H1 (cell line): Measurements from ENCODE around the gene NFYB. TPM values are rescaled to one million over a fixed set of nuclear protein-coding genes. Genes with fewer than 3 reads are reported as not detected.

Source experiments
- CTCF ChIA-PET: fragments of 300-600 bp; sonication (Branson Sonifier 250); formaldehyde crosslinking; loops from one replicate; lab custom pipeline; 2021; ENCODE audit not compliant: partially characterized antibody; lab: Charles Lee
- POLR2A ChIA-PET: fragments of 300-600 bp; sonication (Branson Sonifier 250); formaldehyde crosslinking; loops from one replicate; lab custom pipeline; 2021; ENCODE audit warnings: inconsistent platforms; ENCODE audit not compliant: partially characterized antibody; lab: Charles Lee
- DNase-seq, 2 experiments: peaks; one replicate each; pipeline versions ENCODE4 v3.0.0 to v3.0.0-alpha.2; 2010 to 2022; ENCODE audit warnings: low spot score in 2 of 2, low read depth in 1 of 2, mixed read lengths in 1 of 2
- FAIRE-seq: peaks from 2 replicates; lab custom pipeline; 2011; peaks lifted over from hg19 to GRCh38; lab: Jason Lieb, UNC
- H2AFZ ChIP-seq: 2 replicates; pipeline ENCODE4 v1.8.1; 2012; ENCODE audit warnings: low read length, inconsistent platforms
- H2AK5ac ChIP-seq: 2 replicates; pipeline ENCODE4 v1.6.1; 2013; ENCODE audit warnings: low read depth, low read length
- H2BK120ac ChIP-seq: replicated peaks from 2 replicates; pipeline ENCODE3; 2013; ENCODE audit warnings: low read depth, low read length, inconsistent platforms
- H2BK12ac ChIP-seq: 2 replicates; pipeline ENCODE4 v1.6.1; 2013; ENCODE audit warnings: low read depth, low read length
- H2BK15ac ChIP-seq: 2 replicates; pipeline ENCODE4 v1.6.1; 2013; ENCODE audit warnings: low read length
- H2BK20ac ChIP-seq: 2 replicates; pipeline ENCODE4 v1.6.1; 2013; ENCODE audit warnings: low read length
- H2BK5ac ChIP-seq: 2 replicates; pipeline ENCODE4 v1.6.1; 2013; ENCODE audit warnings: low read depth, low read length
- H3K14ac ChIP-seq: 2 replicates; pipeline ENCODE4 v1.6.1; 2013; ENCODE audit warnings: inconsistent platforms; ENCODE audit not compliant: insufficient read length
- H3K18ac ChIP-seq: 2 replicates; pipeline ENCODE4 v1.6.1; 2013; ENCODE audit warnings: low read length; ENCODE audit errors: extremely low read depth
- H3K23ac ChIP-seq: 2 replicates; pipeline ENCODE4 v1.6.1; 2013; ENCODE audit warnings: inconsistent platforms; ENCODE audit not compliant: insufficient read length
- H3K23me2 ChIP-seq: 2 replicates; pipeline ENCODE4 v1.6.1; 2013; ENCODE audit warnings: low read depth, low read length
- H3K27ac ChIP-seq: 2 replicates; pipeline ENCODE4 v1.6.1; 2011; ENCODE audit warnings: low read depth, low read length, inconsistent platforms
- H3K27me3 ChIP-seq, 4 experiments: replicated peaks in 1 of 4; 1 replicate in 1 of 4; 2 replicates in 3 of 4; pipeline versions ENCODE4 v1.6.1 to v1.8.1; 2011 to 2013; ENCODE audit warnings: low read length in 3 of 4, mild to moderate bottlenecking in 3 of 4, inconsistent platforms in 2 of 4, mixed read lengths in 2 of 4, moderate library complexity in 1 of 4; ENCODE audit not compliant: control insufficient read depth in 3 of 4, insufficient read depth in 3 of 4; ENCODE audit errors: extremely low read depth in 1 of 4
- H3K36me3 ChIP-seq, 4 experiments: 2 replicates each; pipeline versions ENCODE4 v1.6.1 to v1.8.1; 2011 to 2013; ENCODE audit warnings: mild to moderate bottlenecking in 4 of 4, low read length in 3 of 4, moderate library complexity in 2 of 4, control low read depth in 1 of 4, inconsistent platforms in 1 of 4; ENCODE audit not compliant: insufficient read depth in 4 of 4, control insufficient read depth in 2 of 4
- H3K4ac ChIP-seq: replicated peaks from 2 replicates; pipeline ENCODE3; 2013; ENCODE audit warnings: low read length, low read depth, mixed read lengths, inconsistent platforms; ENCODE audit not compliant: insufficient read length
- H3K4me1 ChIP-seq, 4 experiments: replicated peaks in 1 of 4; 1 replicate in 1 of 4; 2 replicates in 3 of 4; pipeline versions ENCODE4 v1.6.1 to v1.8.1; 2011 to 2013; ENCODE audit warnings: low read length in 3 of 4, inconsistent platforms in 2 of 4, mixed read lengths in 1 of 4; ENCODE audit not compliant: insufficient read depth in 4 of 4, control insufficient read depth in 3 of 4
- H3K4me2 ChIP-seq, 2 experiments: 2 replicates each; pipeline versions ENCODE4 v1.6.1 to v1.8.1; 2011 to 2013; ENCODE audit warnings: low read depth in 2 of 2, low read length in 2 of 2, control low read depth in 1 of 2, inconsistent platforms in 1 of 2, mild to moderate bottlenecking in 1 of 2; ENCODE audit not compliant: insufficient read depth in 1 of 2
- H3K4me3 ChIP-seq, 4 experiments: fragments of 200-600, 300-600 bp in 1 of 4; sonication (generic), shearing (Covaris generic), sonication (Bioruptor Twin) in 1 of 4; 2 replicates each; pipeline versions ENCODE4 v1.5.1 to v1.8.1; 2011 to 2016; ENCODE audit warnings: low read length in 4 of 4, low read depth in 3 of 4, control low read depth in 2 of 4, inconsistent platforms in 2 of 4, mild to moderate bottlenecking in 2 of 4, mixed read lengths in 1 of 4, moderate library complexity in 1 of 4; ENCODE audit not compliant: insufficient read depth in 2 of 4; ENCODE audit errors: extremely low read depth in 1 of 4
- H3K56ac ChIP-seq: replicated peaks from 2 replicates; pipeline ENCODE3; 2013; ENCODE audit warnings: low read depth, mild to moderate bottlenecking, mixed read lengths, low read length, inconsistent platforms; ENCODE audit not compliant: insufficient read length
- H3K79me1 ChIP-seq: 2 replicates; pipeline ENCODE4 v1.6.1; 2013; ENCODE audit warnings: low read depth, low read length, control low read depth
- H3K79me2 ChIP-seq, 2 experiments: 2 replicates each; pipeline versions ENCODE4 v1.6.1 to v1.8.1; 2012 to 2013; ENCODE audit warnings: low read length in 2 of 2, mild to moderate bottlenecking in 2 of 2, inconsistent platforms in 1 of 2; ENCODE audit not compliant: insufficient read depth in 2 of 2, control insufficient read depth in 1 of 2
- H3K9ac ChIP-seq, 4 experiments: replicated peaks in 1 of 4; 1 replicate in 1 of 4; 2 replicates in 3 of 4; pipeline versions ENCODE4 v1.6.1 to v1.8.1; 2011 to 2013; ENCODE audit warnings: low read depth in 3 of 4, low read length in 3 of 4, control low read depth in 2 of 4, mild to moderate bottlenecking in 2 of 4, moderate library complexity in 2 of 4, inconsistent platforms in 1 of 4; ENCODE audit errors: extremely low read depth in 1 of 4
- H3K9me3 ChIP-seq, 2 experiments: 2 replicates each; pipeline versions ENCODE4 v1.6.1 to v1.8.1; 2012 to 2013; ENCODE audit warnings: mild to moderate bottlenecking in 2 of 2, moderate library complexity in 2 of 2, control low read depth in 1 of 2, inconsistent platforms in 1 of 2, low read depth in 1 of 2, low read length in 1 of 2, mixed read lengths in 1 of 2; ENCODE audit not compliant: insufficient read depth in 2 of 2
- H4K20me1 ChIP-seq, 2 experiments: replicated peaks in 1 of 2; 2 replicates each; pipeline versions ENCODE3 to v1.8.1; 2011 to 2013; ENCODE audit warnings: inconsistent platforms in 2 of 2, low read length in 2 of 2, mild to moderate bottlenecking in 1 of 2; ENCODE audit not compliant: insufficient read depth in 2 of 2, control insufficient read depth in 1 of 2
- H4K5ac ChIP-seq: 2 replicates; pipeline ENCODE4 v1.6.1; 2013; ENCODE audit warnings: low read length, low read depth, mixed read lengths, inconsistent platforms; ENCODE audit not compliant: insufficient read length
- H4K8ac ChIP-seq: 2 replicates; pipeline ENCODE4 v1.8.0; 2013; ENCODE audit warnings: mild to moderate bottlenecking, moderate library complexity, low read length, inconsistent platforms; ENCODE audit not compliant: insufficient read depth; ENCODE audit errors: extremely low read depth
- H4K91ac ChIP-seq: replicated peaks from 2 replicates; pipeline ENCODE3; 2013; ENCODE audit warnings: low read length, mixed read lengths, inconsistent platforms; ENCODE audit not compliant: insufficient read length
- CREB1 ChIP-seq: IDR thresholded peaks from 2 replicates; pipeline ENCODE4 v1.6.1; 2012; ENCODE audit warnings: inconsistent platforms
- FOSL1 ChIP-seq: IDR thresholded peaks from 2 replicates; pipeline ENCODE4 v1.6.1; 2011; ENCODE audit warnings: mild to moderate bottlenecking, low read depth, low read length, moderate library complexity; ENCODE audit not compliant: insufficient read depth
- MAX ChIP-seq: IDR thresholded peaks from 2 replicates; pipeline ENCODE4 v1.6.1; 2012; ENCODE audit warnings: inconsistent platforms
- POLR2A ChIP-seq, 2 experiments: IDR thresholded peaks; 1 replicate in 1 of 2; 2 replicates in 1 of 2; pipeline ENCODE4 v1.6.1; 2011; ENCODE audit warnings: low read depth in 2 of 2, low read length in 2 of 2, mild to moderate bottlenecking in 2 of 2; ENCODE audit errors: control extremely low read depth in 1 of 2
- SAP30 ChIP-seq: fragments of 300-600 bp; sonication (generic); IDR thresholded peaks from 2 replicates; pipeline ENCODE4 v1.7.1; 2012; ENCODE audit warnings: low read length, moderate library complexity, mild to moderate bottlenecking, inconsistent platforms; ENCODE audit not compliant: insufficient read depth, insufficient replicate concordance
- WGBS, 2 experiments: shearing (Covaris generic) in 1 of 2; methylation state at CpG; one replicate each; pipeline versions ENCODE4 v1.1.6 to v1.1.7; 2013 to 2015; ENCODE audit warnings: low lambda C conversion rate in 2 of 2, mixed read lengths in 2 of 2, inconsistent platforms in 1 of 2, low coverage in 1 of 2, missing lambda C conversion rate in 1 of 2; ENCODE audit not compliant: insufficient replicate concordance in 2 of 2, insufficient coverage in 1 of 2, insufficient read length in 1 of 2; ENCODE audit errors: extremely low coverage in 1 of 2, missing lambda C conversion rate in 1 of 2; 5-methylcytosine and 5-hydroxymethylcytosine counted together
- polyA plus RNA-seq, 7 experiments: library from polyadenylated mRNA; depleted of rRNA in 3 of 7; stranded (reverse) in 5 of 7; unstranded in 2 of 7; fragments of >200 nt in 5 of 7; fragments of 200-250 nt in 2 of 7; gene quantifications; 1 replicate in 5 of 7; 2 replicates in 1 of 7; 4 replicates in 1 of 7; pipeline versions ENCODE4 v1.2.1 to v1.2.3, GENCODE V29; 2011 to 2013; ENCODE audit warnings: missing spikeins in 2 of 7, mixed read lengths in 2 of 7
- total RNA-seq: library from RNA; stranded (reverse); fragmentation: NEBNext Ultra II Directional; extraction: Animal tissue kit (Norgen Biotek cat#: 25700); gene quantifications from 2 replicates; pipeline ENCODE4 v1.2.1, GENCODE V29; 2021

NFYB gene
- total and polyA plus RNA-seq, 2 of the 8 experiments (the other 6 are each of a cell fraction or from before 2014, with no cell fraction given): 29.1 to 43.5 TPM

DNA sequence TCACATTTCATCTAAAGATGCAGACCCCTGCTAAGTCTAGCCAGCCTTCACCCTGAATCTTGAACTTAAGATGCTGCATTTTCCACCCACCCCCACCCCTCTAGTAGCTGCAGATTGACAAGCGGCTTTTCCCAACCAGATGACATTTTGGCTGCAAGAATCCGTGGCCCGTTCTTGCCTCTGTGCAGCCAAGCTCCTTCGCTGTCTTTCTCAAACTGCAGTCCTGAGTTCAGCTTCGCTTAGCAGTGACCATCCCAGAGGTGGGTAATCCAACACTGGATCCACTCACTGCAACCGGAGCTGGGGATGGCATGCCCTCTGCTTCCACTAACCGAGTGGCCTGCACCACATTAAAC is 765 bp upstream of the NFYB start:
- Histone ChIP-seq H2AK5ac (no peak overlapping the region), H3K9ac (peak overlapping the region in 3 of 4 experiments; percentile 43 to 60 (median 46); a peak in 5 of 7 replicates), H3K36me3 (peaks cover 0 to 16% (median 7%) of the 10 kb centered on the region in 4 experiments; a peak in 6 of 8 replicates), H2BK120ac (no peak overlapping the region), H3K18ac (no peak overlapping the region), H3K79me2 (peaks cover 4 to 34% of the 10 kb centered on the region in 2 experiments; a peak in 3 of 4 replicates), H3K56ac (peak overlapping the region; percentile 64), H3K4me1 (peaks cover 3 to 9% (median 6%) of the 10 kb centered on the region in 4 experiments; a peak in 6 of 7 replicates)
- TF ChIP-seq POLR2A (IDR thresholded peaks at IDR 0.05; ENCODE audit: control extremely low read depth in 1 of 2, low read depth in 2 of 2, low read length in 2 of 2) (no peak), CREB1 (0 out of 2 replicates have a peak, but pooled peaks have one; percentile 4), MAX (no peak), SAP30 (peak; percentile 42), FOSL1 (no peak)
- TF ChIP-seq, all 59 proteins: peak for 2
- Histone ChIP-seq H2BK15ac (no peak overlapping the region), H3K14ac (no peak overlapping the region), H3K4me3 (peak overlapping the region; percentile 27 to 60 (median 42); a peak in 7 of 8 replicates), H3K4me2 (peak overlapping the region; percentile 72 to 73), H3K27ac (0 out of 2 replicates have a peak overlapping the region, but pooled peaks have one; percentile 54), H3K23me2 (no peaks in the 10 kb centered on the region; the same call in 1 of the 2 replicates), H3K27me3 (0 out of 7 replicates have a peak, but pooled peaks cover 0 to 3% (median 0%) of the 10 kb centered on the region in 4 experiments), H3K9me3 (no peaks in the 10 kb centered on the region), H3K79me1 (peaks cover 5% of the 10 kb centered on the region; the same call in 1 of the 2 replicates), H2BK12ac (no peak overlapping the region), H2BK20ac (no peak overlapping the region), H4K8ac (no peak overlapping the region), H2AFZ (peak overlapping the region; percentile 68; the same call in 1 of the 2 replicates), H4K91ac (no peak overlapping the region), H4K20me1 (no peaks in the 10 kb centered on the region), H4K5ac (no peak overlapping the region), H3K23ac (no peak overlapping the region), H3K4ac (no peak overlapping the region), H2BK5ac (peak overlapping the region; percentile 45; the same call in 1 of the 2 replicates)
- no peak for FAIRE-seq
- 50% methylated on average over 7 of the region's 7 CpGs; no CpG with 5 or more reads in 1 of the 2 experiments for WGBS, 2 experiments
- POLR2A ChIA-PET: interaction anchor here (0.6 to 4.2 kb wide), 19 partner anchors 9 to 731 kb away, joined by 3 to 28 read pairs (median 5); partner anchors contain the start of genes EID3, HCFC2, HSP90B1 and TDG
- DNase-seq: no peak
- CTCF ChIA-PET: interaction anchor here (0.6 to 1.6 kb wide), 4 partner anchors 14 to 165 kb away, joined by 3 to 5 read pairs (median 4); partner anchors contain the start of gene EID3
